Articular chondrocyte of knee joint (primary cell): Measurements from ENCODE around the gene EVI5L. TPM values are rescaled to one million over a fixed set of nuclear protein-coding genes. Genes with fewer than 3 reads are reported as not detected.

Experiments used
- total RNA-seq: library from RNA; depleted of rRNA; stranded (reverse); fragments of >200 nt; gene quantifications from 2 replicates; pipeline ENCODE4 v1.2.3, GENCODE V29; 2012

EVI5L gene
- total RNA-seq = 14.4 and 14.5 TPM in 2 replicates

DNA sequence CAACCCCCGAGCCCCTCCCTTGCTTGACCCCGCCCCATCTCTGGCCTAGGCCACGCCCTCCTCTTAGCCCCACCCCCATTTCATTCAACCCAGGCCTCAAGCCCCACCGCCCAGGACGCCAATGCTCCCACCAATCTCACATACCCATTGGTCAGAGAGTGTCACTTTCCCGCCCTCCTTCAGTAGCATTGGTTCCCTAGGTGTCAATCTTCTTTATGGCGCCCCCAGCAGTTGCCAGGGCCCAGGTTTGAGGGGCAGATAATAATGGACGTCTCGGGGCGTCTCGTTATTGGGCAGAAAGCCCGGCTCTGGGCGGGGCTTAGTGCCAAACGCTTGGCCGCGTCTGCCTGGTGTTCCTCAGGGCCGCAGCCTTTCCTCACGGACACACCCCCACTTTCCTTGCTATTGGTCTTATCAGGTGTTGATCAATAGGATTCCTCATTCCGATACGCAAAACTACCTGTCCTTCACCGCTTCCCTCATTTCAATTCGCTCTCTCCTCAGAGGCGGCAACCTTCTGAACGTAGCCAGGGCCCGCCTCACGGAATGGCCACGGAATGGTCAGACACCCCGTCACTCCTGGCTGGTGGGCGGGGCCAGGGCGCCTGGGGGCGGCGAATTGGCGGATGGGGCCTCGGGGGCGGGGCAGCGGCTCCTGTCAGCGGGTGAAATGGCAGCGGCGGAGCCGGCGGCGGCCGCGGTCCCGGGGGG lies at the start of gene EVI5L:
TSS of gene EVI5L (plus strand) at position 658 of the 711 bp plus-strand sequence. CDS start 16,325 bp downstream, outside the sequence.

DNA sequence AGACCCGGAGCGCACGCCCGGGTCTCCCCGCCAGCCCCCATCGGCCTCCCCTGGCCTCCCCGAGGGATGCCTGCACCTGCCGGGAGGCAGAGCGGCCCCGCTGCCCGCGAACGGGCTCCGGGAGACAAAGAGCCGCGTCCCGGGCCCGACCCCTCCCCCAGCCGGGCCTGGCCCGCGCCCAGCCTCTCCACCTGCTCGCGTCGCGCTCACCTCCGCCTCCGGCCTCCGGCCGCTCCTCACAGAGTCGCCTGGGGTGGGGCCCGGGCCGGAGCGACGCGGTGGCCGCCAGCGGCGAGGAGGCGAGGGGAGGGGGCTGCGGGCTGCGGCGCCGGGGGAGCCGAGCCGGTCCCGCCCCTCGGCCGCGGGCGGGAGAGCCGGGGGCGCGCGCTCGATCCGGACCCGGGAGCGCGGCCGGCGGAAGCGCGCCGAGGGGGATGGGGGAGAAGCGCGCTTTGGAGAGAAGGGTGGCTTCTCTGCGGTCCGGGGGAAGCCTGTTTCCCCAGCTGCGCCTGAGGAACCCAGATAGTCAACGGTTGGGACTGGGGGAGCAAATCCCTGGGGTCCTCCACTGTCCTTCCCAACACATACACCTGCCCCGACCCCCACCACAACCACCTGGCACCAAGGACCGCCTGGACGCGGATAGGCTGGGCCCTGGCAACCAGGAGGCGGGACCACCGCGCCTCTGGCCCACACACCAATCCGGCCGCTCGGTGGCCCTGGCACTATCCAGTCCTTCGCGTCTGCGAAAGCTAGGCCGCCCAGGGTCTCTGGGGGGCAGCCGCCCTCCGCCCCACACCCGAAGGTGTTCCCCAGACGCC lies 44.3 kb downstream of the EVI5L start, which contains the start of gene PRR36:
TSS of gene PRR36 (minus strand) at position 315 of the 821 bp plus-strand sequence. CDS start 701 bp downstream, outside the sequence.

DNA sequence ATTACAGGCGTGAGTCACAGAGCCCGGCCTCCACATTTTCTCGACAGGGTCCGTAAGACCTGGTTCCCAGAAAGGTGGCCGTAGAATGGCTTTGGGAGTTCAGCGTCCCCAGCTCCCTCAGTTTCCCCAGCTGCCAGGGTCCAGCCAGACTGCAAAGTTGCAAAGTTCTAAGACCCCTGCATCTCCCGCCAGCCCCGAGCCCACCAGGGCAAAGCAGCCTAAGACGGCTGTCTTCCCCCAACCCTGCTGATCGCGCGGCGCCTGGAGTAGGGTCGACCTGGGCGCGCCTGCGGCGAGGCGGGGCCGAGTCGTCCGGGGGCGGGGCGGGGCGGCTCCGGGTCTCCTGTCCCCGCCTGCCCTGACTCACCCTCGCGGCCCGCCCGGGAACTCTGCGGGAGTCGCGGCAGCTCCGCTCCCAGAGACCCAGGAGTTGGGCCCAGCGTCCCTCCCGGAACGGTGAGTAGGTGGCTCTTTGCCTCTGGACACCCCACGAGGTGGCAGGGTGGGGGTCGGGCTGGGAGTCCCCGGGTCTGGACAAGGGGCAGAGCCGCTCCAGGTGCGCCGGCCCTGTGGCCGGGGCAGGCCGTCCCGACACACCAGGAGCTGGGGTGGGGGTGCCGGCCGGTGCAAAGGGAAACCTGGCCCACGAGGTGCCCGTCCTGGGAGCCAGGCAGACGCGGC lies 58.3 kb downstream of the EVI5L start, which contains the start of gene LRRC8E:
TSS of gene LRRC8E (plus strand) at position 366 of the 681 bp plus-strand sequence. CDS start 7,094 bp downstream, outside the sequence.

DNA sequence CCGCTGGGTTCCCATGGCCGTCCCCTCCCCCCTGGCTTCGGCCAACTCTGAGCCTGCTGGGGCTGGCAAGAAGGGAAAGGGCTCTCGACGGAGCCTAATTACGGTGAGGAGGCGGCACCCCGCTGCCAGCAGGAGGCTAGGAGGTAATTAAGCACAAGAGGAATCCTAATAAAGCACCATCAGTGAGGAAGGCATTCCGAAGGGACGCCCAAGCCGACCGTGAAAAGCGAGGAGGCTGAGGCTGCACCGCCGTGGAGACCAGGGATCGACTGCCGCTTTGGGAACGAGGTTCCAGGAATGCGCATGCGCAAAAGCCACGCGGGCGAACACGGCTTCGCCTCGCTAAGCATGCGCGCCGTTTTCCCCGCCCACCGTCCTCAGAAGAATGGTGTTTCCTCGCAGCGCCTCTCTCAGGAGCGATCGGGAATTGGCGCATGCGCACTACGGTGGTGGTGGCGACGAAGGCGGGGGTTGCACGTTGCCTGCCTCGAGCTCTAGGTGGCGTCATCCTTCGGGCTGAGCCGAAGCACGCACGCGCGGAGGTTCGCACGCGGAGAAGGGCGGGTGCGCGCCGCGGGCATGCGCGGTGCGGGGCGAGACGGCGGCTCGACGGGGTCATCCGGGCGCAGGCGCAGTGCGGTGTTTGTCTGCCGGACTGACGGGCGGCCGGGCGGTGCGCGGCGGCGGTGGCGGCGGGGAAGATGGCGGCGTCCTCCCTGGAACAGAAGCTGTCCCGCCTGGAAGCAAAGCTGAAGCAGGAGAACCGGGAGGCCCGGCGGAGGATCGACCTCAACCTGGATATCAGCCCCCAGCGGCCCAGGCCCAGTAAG lies 73.4 kb downstream of the EVI5L start, which contains the start of gene MAP2K7:
TSS of gene MAP2K7 (plus strand) at position 634 of the 830 bp plus-strand sequence. CDS start at position 702, 68 bp downstream.

Other genes starting within 250 kb of the EVI5L start
- not detected in 2 replicates for gene CAMSAP3, start 234.4 kb upstream of the EVI5L start, total RNA-seq
- gene XAB2, start 200.7 kb upstream of the EVI5L start, total RNA-seq = 26.4 and 28.4 TPM in 2 replicates
- gene PET100, start 200.4 kb upstream of the EVI5L start, total RNA-seq = 6.4 and 11.1 TPM in 2 replicates
- not detected in 2 replicates for gene PCP2, start 196.5 kb upstream of the EVI5L start, total RNA-seq
- gene STXBP2, start 193.1 kb upstream of the EVI5L start, total RNA-seq = 0.76 and 1.7 TPM in 2 replicates
- not detected in 2 replicates for gene RETN, start 161.2 kb upstream of the EVI5L start, total RNA-seq
- gene MCEMP1, start 153.1 kb upstream of the EVI5L start, total RNA-seq = not detected in 2 replicates
- gene TRAPPC5, start 149.4 kb upstream of the EVI5L start, total RNA-seq = 40.4 and 41.4 TPM in 2 replicates
- gene FCER2, start 128.1 kb upstream of the EVI5L start, total RNA-seq = not detected in 2 replicates
- gene CLEC4G, start 98.1 kb upstream of the EVI5L start, total RNA-seq = not detected in 2 replicates
- not detected in 2 replicates for gene CD209, start 82.7 kb upstream of the EVI5L start, total RNA-seq
- gene CLEC4M, start 67.0 kb upstream of the EVI5L start, total RNA-seq = not detected in 2 replicates
- gene PRR36, start 44.2 kb downstream of the EVI5L start, total RNA-seq = not detected in 2 replicates
- gene LRRC8E, start 58.3 kb downstream of the EVI5L start, total RNA-seq = 6.1 and 7.8 TPM in 2 replicates
- gene MAP2K7, start 73.7 kb downstream of the EVI5L start, total RNA-seq = 9.5 and 9.7 TPM in 2 replicates
- 0.26 and 0.76 TPM in 2 replicates for gene TGFBR3L, start 84.6 kb downstream of the EVI5L start, total RNA-seq
- 23.7 and 25.9 TPM in 2 replicates for gene SNAPC2, start 90.1 kb downstream of the EVI5L start, total RNA-seq
- gene CTXN1, start 95.9 kb downstream of the EVI5L start, total RNA-seq = 1.1 and 1.3 TPM in 2 replicates
- gene TIMM44, start 113.4 kb downstream of the EVI5L start, total RNA-seq = 39.9 and 48.3 TPM in 2 replicates
- gene ELAVL1, start 175.4 kb downstream of the EVI5L start, total RNA-seq = 27.3 and 30.7 TPM in 2 replicates
- gene CCL25, start 222.5 kb downstream of the EVI5L start, total RNA-seq = 0.32 TPM in 1 of 2 replicates, not detected in the other